ENCODE results near the gene DENND10.

The DENND10 gene, protein sequence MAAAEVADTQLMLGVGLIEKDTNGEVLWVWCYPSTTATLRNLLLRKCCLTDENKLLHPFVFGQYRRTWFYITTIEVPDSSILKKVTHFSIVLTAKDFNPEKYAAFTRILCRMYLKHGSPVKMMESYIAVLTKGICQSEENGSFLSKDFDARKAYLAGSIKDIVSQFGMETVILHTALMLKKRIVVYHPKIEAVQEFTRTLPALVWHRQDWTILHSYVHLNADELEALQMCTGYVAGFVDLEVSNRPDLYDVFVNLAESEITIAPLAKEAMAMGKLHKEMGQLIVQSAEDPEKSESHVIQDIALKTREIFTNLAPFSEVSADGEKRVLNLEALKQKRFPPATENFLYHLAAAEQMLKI

DNA sequence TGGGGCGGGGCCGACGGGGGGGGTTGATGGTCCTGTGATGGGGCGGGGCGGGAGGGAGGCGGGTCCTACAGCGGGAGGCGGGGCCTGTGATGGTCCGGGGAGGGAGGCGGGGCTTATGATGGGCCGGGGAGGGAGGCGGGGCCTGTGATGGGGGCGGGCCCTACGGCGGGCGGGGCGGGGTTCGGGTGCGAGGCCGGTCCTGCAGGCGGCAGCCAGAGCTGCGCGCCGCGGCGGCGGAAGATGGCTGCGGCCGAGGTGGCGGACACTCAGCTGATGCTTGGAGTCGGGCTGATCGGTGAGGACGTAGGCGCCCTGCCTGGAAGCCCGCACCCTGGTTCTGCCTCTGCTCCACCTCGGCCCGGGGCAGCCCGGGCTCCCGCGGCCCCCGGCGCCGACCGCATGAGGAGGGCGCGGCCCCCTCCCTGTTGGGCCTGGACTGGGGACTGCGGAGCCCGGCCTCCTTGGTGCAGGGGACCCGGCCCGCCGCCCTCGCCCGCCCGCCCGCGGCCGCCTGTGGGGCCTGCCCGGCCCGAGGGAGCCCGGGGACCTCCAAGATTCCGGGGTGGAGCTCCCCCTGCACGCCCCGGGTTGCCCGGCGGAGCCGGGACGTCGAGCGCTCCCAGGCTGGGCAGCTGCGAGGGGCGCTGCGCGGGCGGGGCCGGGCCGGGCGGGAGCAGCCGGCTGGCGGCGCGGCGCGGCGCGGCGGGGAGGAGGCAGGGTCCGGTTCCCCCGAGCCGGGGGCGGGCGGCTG, at the start of gene DENND10:
TSS of gene DENND10 (plus strand) at position 211 of the 751 bp plus-strand sequence. CDS start at position 241, 30 bp downstream.
- DNase-seq (ENCODE audit: low read depth in 1 of 2, low spot score in 1 of 2) = peak; percentile 42 to 68

DNA sequence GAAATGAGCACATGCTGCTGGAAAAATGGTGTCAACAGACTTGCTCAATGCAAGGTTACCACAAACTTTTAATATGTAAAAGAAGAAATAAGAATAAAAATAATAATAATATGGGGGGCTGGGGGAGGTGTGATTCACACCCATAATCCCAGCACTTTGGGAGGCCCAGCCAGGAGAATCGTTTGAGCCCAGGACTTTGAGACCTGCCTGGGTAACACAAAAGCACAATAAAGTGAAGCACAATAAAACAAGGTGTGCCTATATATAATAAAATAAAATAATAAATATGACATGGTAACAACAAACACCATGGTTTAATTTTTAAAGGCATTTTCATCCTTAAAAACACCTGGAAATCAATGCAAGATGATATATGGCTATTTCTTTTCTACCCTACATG, 48.4 kb upstream of the DENND10 start:
- DNase-seq (ENCODE audit: low read depth in 1 of 2, low spot score in 1 of 2) = no peak

- DNase-seq (ENCODE audit: low read depth in 1 of 2, low spot score in 1 of 2) = no peak
These were observed 45.9 kb upstream of the DENND10 start for GRCh38 chr10:119058010-119058409.

DNA sequence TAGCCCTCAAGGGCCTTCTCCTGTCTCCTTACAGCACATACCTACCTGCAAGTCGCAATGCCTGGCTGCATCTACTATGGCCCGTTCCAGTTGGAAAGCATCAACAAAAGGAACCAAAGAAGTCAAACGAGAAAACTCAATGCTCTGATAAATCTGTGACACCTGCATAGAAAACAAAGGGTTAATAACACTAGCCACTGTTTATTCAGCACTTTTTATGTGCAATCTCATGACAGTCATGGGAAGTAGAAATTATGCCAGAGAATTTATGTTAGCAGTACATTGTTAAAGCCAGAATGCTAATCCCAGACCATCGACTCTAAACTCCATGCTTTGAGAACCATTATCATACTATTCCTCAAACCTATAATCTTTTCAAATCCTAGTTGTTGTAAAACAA, 44.4 kb upstream of the DENND10 start:
- no peak for DNase-seq (ENCODE audit: low read depth in 1 of 2, low spot score in 1 of 2)

DNA sequence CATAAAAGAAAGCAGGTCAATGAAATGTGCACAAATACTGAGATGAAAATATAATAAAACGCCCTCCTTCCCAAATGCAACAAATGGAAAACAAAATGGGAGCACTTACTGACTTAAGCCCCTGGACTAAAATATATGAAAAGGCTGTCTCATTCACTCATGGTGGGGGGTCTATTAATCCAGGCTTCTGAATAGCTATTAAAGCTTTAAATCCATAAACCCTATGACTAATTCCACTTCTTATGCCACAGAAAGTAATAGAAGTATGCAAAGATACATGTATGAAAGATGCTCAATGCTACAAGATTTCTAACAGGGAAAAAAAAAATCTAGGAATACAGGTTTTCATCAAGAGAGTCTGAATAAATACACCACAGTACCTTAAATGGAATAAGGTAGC, 43.8 kb upstream of the DENND10 start:
- no peak for DNase-seq (ENCODE audit: low read depth in 1 of 2, low spot score in 1 of 2)

DNA sequence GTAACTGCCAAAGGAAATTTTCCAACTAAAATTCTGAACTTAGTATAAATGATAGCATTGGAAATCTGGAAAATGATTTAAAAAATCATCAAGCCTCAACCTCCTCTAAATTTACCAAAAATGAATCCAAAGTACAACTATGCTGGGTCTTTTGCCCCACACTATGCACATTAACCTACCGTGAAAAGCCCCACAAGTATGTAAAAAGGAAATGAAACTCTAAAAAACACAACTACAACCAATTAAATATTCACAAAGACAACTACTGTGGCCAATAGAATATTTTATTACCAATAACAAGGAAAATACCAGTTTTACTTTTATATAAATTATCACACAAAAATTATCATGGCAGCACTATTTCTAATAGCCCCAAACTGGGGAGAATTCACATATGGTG, 42.6 kb upstream of the DENND10 start:
- DNase-seq (ENCODE audit: low read depth in 1 of 2, low spot score in 1 of 2) = no peak

- no peak for DNase-seq (ENCODE audit: low read depth in 1 of 2, low spot score in 1 of 2)
These were observed 42.0 kb upstream of the DENND10 start for GRCh38 chr10:119061926-119062325.

DNA sequence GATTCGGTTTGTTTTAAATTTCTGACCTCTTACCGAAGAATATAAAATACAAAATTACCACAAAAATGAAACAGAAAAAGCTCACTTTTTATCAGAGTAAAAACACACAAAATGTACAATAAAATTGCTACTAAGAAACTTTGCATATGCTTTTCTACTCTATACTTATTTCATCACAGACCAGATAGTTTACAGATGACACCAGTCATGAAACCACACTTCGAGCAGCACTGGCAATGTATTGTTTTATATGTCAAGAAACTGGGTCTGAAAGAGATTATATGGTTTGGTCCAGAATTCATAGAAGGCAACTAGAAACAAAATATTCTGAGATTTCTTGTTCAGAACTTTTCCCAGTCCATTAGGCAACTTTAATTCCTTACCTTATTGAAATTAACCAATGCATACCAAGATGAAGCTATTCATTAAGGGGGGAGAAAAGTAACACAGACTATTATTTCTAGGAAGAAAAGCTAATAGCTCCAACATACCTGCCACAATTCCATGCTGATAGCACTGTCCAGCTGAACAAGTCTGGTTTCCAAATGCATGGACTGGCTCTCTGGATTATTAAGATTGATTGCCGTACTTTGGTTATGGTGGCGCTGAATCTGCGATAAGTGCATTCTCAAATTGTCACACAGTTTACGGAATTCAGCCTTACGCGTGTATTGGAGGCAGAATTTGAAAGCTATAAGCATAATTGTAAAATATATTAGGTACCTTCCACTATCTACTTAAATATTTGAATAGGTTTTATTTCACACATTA, 33.3 kb upstream of the DENND10 start:
- DNase-seq (ENCODE audit: low read depth in 1 of 2, low spot score in 1 of 2) = no peak

GRCh38 chr10:119073584-119073983, 30.3 kb upstream of the DENND10 start:
- DNase-seq (ENCODE audit: low read depth in 1 of 2, low spot score in 1 of 2) = no peak

- DNase-seq (ENCODE audit: low read depth in 1 of 2, low spot score in 1 of 2) = no peak
These were observed 25.3 kb upstream of the DENND10 start for GRCh38 chr10:119078422-119079179.

DNA sequence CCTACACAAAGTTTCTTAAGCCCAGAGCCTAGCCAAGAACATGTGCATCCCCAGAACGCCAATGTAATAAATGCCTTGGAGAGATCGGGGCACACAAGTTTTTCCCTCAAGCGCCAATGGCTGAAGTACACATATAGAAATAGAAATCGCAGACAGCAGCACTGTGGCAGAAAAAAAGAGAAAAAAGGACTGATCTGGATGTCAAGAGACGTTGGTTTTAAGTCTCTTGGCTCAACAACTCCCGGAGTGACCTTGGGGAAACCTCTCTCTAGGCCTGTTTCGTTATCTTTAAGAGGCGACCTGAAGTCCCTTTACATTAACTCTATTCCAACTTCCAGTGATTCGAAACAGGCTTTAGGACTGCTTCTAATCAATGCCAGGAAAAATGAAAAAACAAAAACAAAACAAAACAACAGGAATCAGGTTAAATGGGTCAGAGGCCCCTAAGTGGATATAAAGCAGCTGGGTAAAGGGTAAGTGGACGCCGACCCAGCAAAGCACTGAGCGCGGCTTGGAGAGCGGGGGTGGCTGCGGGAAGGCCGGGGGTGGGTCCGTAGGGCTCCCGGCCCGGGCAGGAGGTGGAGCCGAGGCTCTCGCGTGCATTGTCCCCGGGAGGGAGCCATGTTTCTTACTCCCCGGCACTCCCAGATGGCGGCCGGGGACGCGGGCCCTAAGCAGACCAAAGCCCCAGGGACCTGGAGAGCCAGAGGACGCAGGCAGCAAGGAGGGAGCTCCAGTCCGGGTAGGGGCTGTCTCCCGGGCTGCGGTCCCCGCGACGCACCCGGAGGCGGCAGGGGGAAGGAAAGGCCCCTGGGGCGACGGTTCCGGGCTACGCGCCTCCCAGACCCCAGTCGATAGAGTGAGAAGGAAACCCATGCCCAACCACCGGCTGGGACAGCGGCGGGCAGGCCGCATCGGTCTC, 24.1 kb upstream of the DENND10 start:
- DNase-seq (ENCODE audit: low read depth in 1 of 2, low spot score in 1 of 2) = peak; percentile 38 to 49

DNA sequence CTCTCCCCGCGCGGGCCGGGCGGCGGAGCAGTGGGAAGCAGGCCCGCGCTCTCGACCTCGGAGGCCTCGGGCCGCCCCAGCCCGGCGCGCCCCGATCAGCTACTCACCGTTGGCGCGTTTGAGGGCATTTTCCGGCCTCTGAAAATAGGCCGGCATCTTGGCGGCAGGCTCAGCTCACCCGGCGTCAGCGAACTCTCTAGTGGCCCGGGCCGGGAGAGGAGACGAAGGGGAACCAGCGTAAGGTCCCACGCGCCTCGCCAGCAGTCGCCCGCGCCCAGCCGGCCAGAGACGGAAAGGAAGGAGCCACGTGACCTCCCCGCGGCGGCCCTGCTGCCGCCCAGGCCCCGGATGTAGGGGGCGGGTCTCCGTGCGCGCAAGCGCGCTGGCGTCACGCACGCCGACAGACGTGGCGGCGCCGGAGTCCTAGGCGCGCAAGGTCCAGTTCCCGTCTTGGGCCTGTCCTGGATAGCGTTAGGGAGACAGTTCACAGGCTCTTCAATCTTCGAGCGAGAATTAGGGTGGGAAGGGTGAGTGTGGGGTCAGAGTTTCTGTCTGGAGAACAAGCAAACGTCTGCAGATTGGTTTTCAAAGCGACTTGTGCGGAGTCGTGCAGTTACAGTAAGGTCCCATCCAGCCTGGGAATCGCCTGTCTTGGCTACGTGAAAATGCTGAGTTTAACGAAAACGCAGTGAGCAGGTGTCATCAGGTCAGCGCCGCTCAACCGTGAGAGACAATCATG, 23.2 kb upstream of the DENND10 start, which contains the start of gene EIF3A:
TSS of gene EIF3A (minus strand) at position 297 of the 739 bp plus-strand sequence. CDS start at position 156, 141 bp downstream.
- DNase-seq (ENCODE audit: low read depth in 1 of 2, low spot score in 1 of 2) = peak; percentile 82 to 90

DNA sequence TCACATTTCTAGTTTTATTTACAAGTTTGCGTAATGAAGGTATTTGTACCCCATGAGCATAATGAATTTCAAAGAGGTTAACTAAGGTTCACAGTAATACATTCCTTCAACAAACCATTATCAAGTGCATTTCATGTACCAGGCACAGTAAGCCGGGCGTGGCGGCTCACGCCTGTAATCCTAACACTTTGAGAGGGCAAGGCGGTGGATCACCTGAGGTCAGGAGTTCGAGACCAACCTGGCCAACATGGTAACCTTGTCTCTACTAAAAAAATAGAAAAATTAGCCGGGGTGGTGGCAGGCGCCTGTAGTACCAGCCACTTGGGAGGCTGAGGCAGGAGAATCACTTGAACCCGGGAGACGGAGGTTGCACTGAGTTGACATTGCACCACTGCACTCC, 19.0 kb upstream of the DENND10 start:
- DNase-seq (ENCODE audit: low read depth in 1 of 2, low spot score in 1 of 2) = no peak

GRCh38 chr10:119087271-119087882, 16.5 kb upstream of the DENND10 start:
- DNase-seq (ENCODE audit: low read depth in 1 of 2, low spot score in 1 of 2) = no peak

DNA sequence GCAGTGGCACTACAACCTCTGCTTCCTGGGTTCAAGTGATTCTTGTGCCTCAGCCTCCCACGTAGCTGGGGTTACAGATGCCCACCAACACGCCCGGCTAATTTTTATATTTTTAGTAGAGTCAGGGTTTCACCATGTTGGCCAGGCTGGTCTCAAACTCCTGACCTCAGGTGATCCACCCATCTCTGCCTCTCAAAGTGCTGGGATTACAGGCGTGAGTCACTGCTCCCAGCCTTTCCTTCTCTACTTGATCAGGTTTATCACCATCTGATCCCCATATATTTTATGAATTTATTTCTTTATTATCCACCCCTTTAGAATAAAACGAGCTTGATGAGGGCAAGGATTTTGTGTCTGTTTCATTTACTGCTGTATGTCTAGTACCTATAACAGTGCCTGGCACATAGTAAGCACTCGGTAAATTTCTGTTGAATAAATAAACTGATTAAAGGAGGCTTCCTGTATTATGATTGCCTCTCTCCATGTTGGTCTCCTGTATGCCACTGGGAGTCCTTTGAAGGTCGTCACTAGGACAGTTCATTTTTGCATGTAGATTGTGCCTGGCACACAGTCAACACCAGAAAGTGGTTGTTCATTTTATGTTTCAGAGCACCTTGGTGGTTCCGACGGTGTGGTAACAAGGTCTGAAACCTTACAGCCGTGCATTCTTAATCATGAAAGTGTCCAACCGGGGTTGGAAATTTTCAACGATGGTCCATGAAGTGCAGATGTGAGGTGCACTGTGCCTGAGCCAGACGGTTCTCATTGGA, 13.7 kb upstream of the DENND10 start:
- peak in 1 of 2 donors; percentile 17 for DNase-seq (ENCODE audit: low read depth in 1 of 2, low spot score in 1 of 2)

GRCh38 chr10:119090968-119091367, 12.9 kb upstream of the DENND10 start:
- DNase-seq (ENCODE audit: low read depth in 1 of 2, low spot score in 1 of 2) = no peak

- DNase-seq (ENCODE audit: low read depth in 1 of 2, low spot score in 1 of 2) = no peak
These were observed 8.3 kb upstream of the DENND10 start for GRCh38 chr10:119095640-119096039.
